IMR-90 (cell line): ENCODE measurements around the gene JRKL. TPM values are rescaled to one million over a fixed set of nuclear protein-coding genes. Genes with fewer than 3 reads are reported as not detected.

Experiments used
- ATAC-seq: fragments of 200-7000 bp; cut with Tn5 transposase; 2 replicates; pipeline ENCODE4 v1.9.1; 2020; ENCODE audit warnings: low read depth, mild to moderate bottlenecking, moderate library complexity
- BruUV-seq: library from RNA; stranded (reverse); fragments of 400-500 nt; replicated peaks from 2 replicates; lab custom pipeline; 2021; lab: Mats Ljungman, UMichigan
- CTCF ChIA-PET: fragments of 300-600 bp; formaldehyde crosslinking; extraction: SDS; loops from one replicate; lab custom pipeline; 2021; ENCODE audit warnings: antibody characterized with exemption; lab: Yijun Ruan, JAX
- POLR2A ChIA-PET: fragments of 300-600 bp; sonication (Branson Sonifier 250); formaldehyde crosslinking; loops from one replicate; lab custom pipeline; 2022; ENCODE audit warnings: antibody characterized with exemption; ENCODE audit not compliant: unreplicated experiment; lab: Charles Lee
- DNase-seq: peaks from one replicate; pipeline ENCODE4 v3.0.0; 2013
- H2AFZ ChIP-seq: replicated peaks from 2 replicates; pipeline ENCODE3; 2013; ENCODE audit warnings: low read length, mild to moderate bottlenecking; ENCODE audit not compliant: poor library complexity
- H2AK5ac ChIP-seq: 2 replicates; pipeline ENCODE4 v1.6.1; 2013; ENCODE audit warnings: low read depth, low read length, inconsistent platforms
- H2AK9ac ChIP-seq: replicated peaks from 2 replicates; pipeline ENCODE3; 2013; ENCODE audit warnings: mild to moderate bottlenecking, low read depth, low read length, moderate library complexity; ENCODE audit not compliant: poor library complexity
- H2BK120ac ChIP-seq: 2 replicates; pipeline ENCODE4 v1.6.1; 2013; ENCODE audit warnings: low read depth, low read length, inconsistent platforms
- H2BK15ac ChIP-seq: 3 replicates; pipeline ENCODE4 v1.6.1; 2013; ENCODE audit warnings: low read depth, low read length, inconsistent platforms
- H2BK20ac ChIP-seq: 2 replicates; pipeline ENCODE4 v1.6.1; 2013; ENCODE audit warnings: low read depth, mild to moderate bottlenecking, inconsistent platforms, low read length, moderate library complexity
- H2BK5ac ChIP-seq: 2 replicates; pipeline ENCODE4 v1.6.1; 2013; ENCODE audit warnings: mild to moderate bottlenecking, low read depth, low read length, inconsistent platforms; ENCODE audit not compliant: poor library complexity, severe bottlenecking
- H3K14ac ChIP-seq: replicated peaks from 2 replicates; pipeline ENCODE4 v1.6.1; 2013; ENCODE audit warnings: low read depth, low read length, inconsistent platforms
- H3K18ac ChIP-seq: 2 replicates; pipeline ENCODE4 v1.6.1; 2013; ENCODE audit warnings: low read depth, low read length, control low read depth
- H3K23ac ChIP-seq: 2 replicates; pipeline ENCODE4 v1.6.1; 2013; ENCODE audit warnings: low read depth, low read length, inconsistent platforms
- H3K27ac ChIP-seq: 2 replicates; pipeline ENCODE4 v1.5.1; 2013; ENCODE audit warnings: mild to moderate bottlenecking, control low read depth, low read length; ENCODE audit not compliant: insufficient read depth
- H3K27me3 ChIP-seq: 2 replicates; pipeline ENCODE4 v1.6.1; 2013; ENCODE audit warnings: low read length; ENCODE audit not compliant: control insufficient read depth, insufficient read depth
- H3K36me3 ChIP-seq: 2 replicates; pipeline ENCODE4 v1.6.1; 2013; ENCODE audit warnings: low read length, mixed read lengths; ENCODE audit not compliant: control insufficient read depth, insufficient read depth
- H3K4ac ChIP-seq: 2 replicates; pipeline ENCODE4 v1.6.1; 2013; ENCODE audit warnings: low read depth, low read length, inconsistent platforms
- H3K4me1 ChIP-seq: 2 replicates; pipeline ENCODE4 v1.6.1; 2013; ENCODE audit warnings: low read length, mixed read lengths; ENCODE audit not compliant: control insufficient read depth, insufficient read depth
- H3K4me2 ChIP-seq: 2 replicates; pipeline ENCODE4 v1.6.1; 2013; ENCODE audit warnings: low read depth, mild to moderate bottlenecking, control low read depth, low read length, moderate library complexity
- H3K4me3 ChIP-seq: 2 replicates; pipeline ENCODE4 v1.5.1; 2013; ENCODE audit warnings: low read depth, mild to moderate bottlenecking, control low read depth, low read length, moderate library complexity; ENCODE audit not compliant: insufficient read depth
- H3K56ac ChIP-seq: 2 replicates; pipeline ENCODE4 v1.6.1; 2013; ENCODE audit warnings: low read length, inconsistent platforms; ENCODE audit not compliant: insufficient read depth; ENCODE audit errors: extremely low read depth
- H3K79me1 ChIP-seq, 2 experiments: 2 replicates each; pipeline ENCODE4 v1.6.1; 2013; ENCODE audit warnings: low read length in 2 of 2, inconsistent platforms in 1 of 2, low read depth in 1 of 2
- H3K9ac ChIP-seq: 2 replicates; pipeline ENCODE4 v1.6.1; 2013; ENCODE audit warnings: low read depth, low read length, control low read depth
- H3K9me1 ChIP-seq: 2 replicates; pipeline ENCODE4 v1.6.1; 2013; ENCODE audit warnings: low read length, inconsistent platforms; ENCODE audit not compliant: insufficient read depth
- H3K9me3 ChIP-seq: 2 replicates; pipeline ENCODE4 v1.6.1; 2013; ENCODE audit warnings: low read length; ENCODE audit not compliant: control insufficient read depth, insufficient read depth
- H4K20me1 ChIP-seq: 2 replicates; pipeline ENCODE4 v1.6.1; 2013; ENCODE audit warnings: low read length, inconsistent platforms; ENCODE audit not compliant: insufficient read depth
- H4K5ac ChIP-seq: 2 replicates; pipeline ENCODE4 v1.6.1; 2013; ENCODE audit warnings: mild to moderate bottlenecking, low read depth, low read length, control low read depth
- H4K8ac ChIP-seq, 2 experiments: 2 replicates each; pipeline ENCODE4 v1.6.1; 2013; ENCODE audit warnings: low read depth in 2 of 2, low read length in 2 of 2, control low read depth in 1 of 2, inconsistent platforms in 1 of 2
- H4K91ac ChIP-seq: 2 replicates; pipeline ENCODE4 v1.6.1; 2013; ENCODE audit warnings: low read depth, low read length, inconsistent platforms; ENCODE audit not compliant: insufficient read depth
- BHLHE40 ChIP-seq: fragments of 150-350 bp; IDR thresholded peaks from 2 replicates; pipeline ENCODE4 v1.6.1; 2016; ENCODE audit warnings: mild to moderate bottlenecking, low read depth, low read length
- CEBPB ChIP-seq: IDR thresholded peaks from 2 replicates; pipeline ENCODE4 v1.6.1; 2012; ENCODE audit warnings: low read depth, low read length, improper control_type of control experiment
- CHD1 ChIP-seq: IDR thresholded peaks from 2 replicates; pipeline ENCODE4 v1.6.1; 2012; ENCODE audit warnings: low read depth, low read length, improper control_type of control experiment
- FOS ChIP-seq: fragments of 150-350 bp; IDR thresholded peaks from 2 replicates; pipeline ENCODE4 v1.6.1; 2016; ENCODE audit warnings: low read depth, low read length
- MAFK ChIP-seq: IDR thresholded peaks from 2 replicates; pipeline ENCODE4 v1.6.1; 2012; ENCODE audit warnings: low read depth, low read length, improper control_type of control experiment
- MAZ ChIP-seq: IDR thresholded peaks from 2 replicates; pipeline ENCODE4 v1.6.1; 2012; ENCODE audit warnings: low read depth, mild to moderate bottlenecking, low read length, improper control_type of control experiment, moderate library complexity, borderline replicate concordance
- MXI1 ChIP-seq: IDR thresholded peaks from 2 replicates; pipeline ENCODE4 v1.6.1; 2012; ENCODE audit warnings: low read depth, mild to moderate bottlenecking, low read length, moderate library complexity, borderline replicate concordance
- NFE2L2 ChIP-seq: fragments of 150-350 bp; IDR thresholded peaks from 2 replicates; pipeline ENCODE4 v1.6.1; 2016; ENCODE audit warnings: low read depth, mild to moderate bottlenecking, low read length
- POLR2A ChIP-seq: IDR thresholded peaks from 2 replicates; pipeline ENCODE4 v1.6.1; 2012; ENCODE audit warnings: mild to moderate bottlenecking, low read depth, low read length
- RAD21 ChIP-seq: IDR thresholded peaks from 2 replicates; pipeline ENCODE4 v1.6.1; 2012; ENCODE audit warnings: low read length, improper control_type of control experiment
- RCOR1 ChIP-seq: IDR thresholded peaks from 2 replicates; pipeline ENCODE4 v1.6.1; 2012; ENCODE audit warnings: mild to moderate bottlenecking, low read length, improper control_type of control experiment; ENCODE audit not compliant: insufficient replicate concordance
- RFX5 ChIP-seq: IDR thresholded peaks from 2 replicates; pipeline ENCODE4 v1.8.0; 2012; ENCODE audit warnings: low read depth, mild to moderate bottlenecking, low read length, moderate library complexity
- SMC3 ChIP-seq: fragments of 150-350 bp; IDR thresholded peaks from 2 replicates; pipeline ENCODE4 v1.6.1; 2016; ENCODE audit warnings: low read depth, mild to moderate bottlenecking, antibody characterized with exemption, low read length, moderate library complexity
- dilution Hi-C: fragments of 300-500 bp; cut with HindIII; formaldehyde crosslinking; loops from one replicate; pipeline ENCODE4 v1.14.3; 2018; ENCODE audit warnings: low sequenced_read_pairs; ENCODE audit not compliant: unreplicated experiment
- in situ Hi-C: fragments of 300-500 bp; cut with MboI; formaldehyde crosslinking; loops from 3 replicates; pipeline ENCODE4 v1.14.3; 2019; ENCODE audit warnings: low sequenced_read_pairs, inconsistent platforms, mixed read lengths
- intact Hi-C: fragments of 100-400 bp; cut with micrococcal nuclease; formaldehyde crosslinking; loops from 2 replicates; pipeline ENCODE4 v1.10.0; 2022
- polyA plus RNA-seq, 3 experiments: library from polyadenylated mRNA; depleted of rRNA; stranded (reverse); fragments of >200 nt; gene quantifications; 2 replicates each; pipeline ENCODE4 v1.2.3, GENCODE V29; 2012; ENCODE audit warnings: low replicate concordance in 1 of 3
- total RNA-seq: library from RNA; depleted of rRNA; stranded (reverse); fragments of >200 nt; gene quantifications from 2 replicates; pipeline ENCODE4 v1.2.3, GENCODE V29; 2012
- TF ChIP-seq, protein P1 (sequence below): fragments of 150-350 bp; IDR thresholded peaks from 2 replicates; pipeline ENCODE4 v1.6.1; 2016; ENCODE audit warnings: low read depth, mild to moderate bottlenecking, low read length, moderate library complexity, borderline replicate concordance
- TF ChIP-seq, protein P2 (sequence below): fragments of 150-350 bp; IDR thresholded peaks from 2 replicates; pipeline ENCODE4 v1.6.1; 2017; ENCODE audit warnings: mild to moderate bottlenecking, antibody characterized with exemption, low read length, low read depth
- TF ChIP-seq, protein P3 (sequence below): conservative IDR thresholded peaks from 2 replicates; pipeline ENCODE4 v1.5.1; 2012; ENCODE audit warnings: mild to moderate bottlenecking, low read depth, low read length, improper control_type of control experiment

Gene JRKL
- total and polyA plus RNA-seq, 2 of the 4 experiments (the other 2 are of a cell fraction) = 5.6 to 5.9 TPM

DNA sequence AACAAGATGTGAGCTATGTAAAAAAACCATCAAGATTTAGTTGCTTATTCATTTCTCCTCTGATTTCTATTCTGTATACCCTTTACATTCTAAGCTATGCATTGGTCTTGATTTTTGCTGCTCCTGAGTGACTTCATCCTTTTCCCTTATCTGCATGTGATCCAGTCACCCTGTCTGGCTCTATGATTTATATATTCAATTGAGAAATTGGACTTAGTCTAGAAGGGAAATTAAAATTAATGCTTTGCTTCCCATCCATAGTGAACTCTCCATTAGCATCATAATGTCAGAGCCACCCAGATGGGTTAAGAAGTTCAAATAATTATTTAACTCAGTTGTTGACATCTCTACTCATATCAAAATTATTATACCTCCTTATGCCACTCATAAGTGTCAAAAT lies 5.0 kb downstream of the JRKL start:
- H4K5ac ChIP-seq = no peak overlapping the region
- H3K4ac ChIP-seq = no peak overlapping the region
- H3K9me3 ChIP-seq = no peaks in the 10 kb centered on the region; the same call in 1 of the 2 replicates
- no peak overlapping the region for H2BK20ac ChIP-seq
- no peak overlapping the region for H3K27ac ChIP-seq
- no peak overlapping the region for H4K91ac ChIP-seq
- no peak overlapping the region for H2AK9ac ChIP-seq
- H3K4me2 ChIP-seq = no peak overlapping the region
- H2AK5ac ChIP-seq = no peak overlapping the region
- DNase-seq = no peak
- H3K18ac ChIP-seq = no peak overlapping the region
- H3K79me1 ChIP-seq = peaks cover 21 to 27% of the 10 kb centered on the region in 2 experiments
- no peak overlapping the region for H3K4me3 ChIP-seq
- H3K9me1 ChIP-seq = 0 out of 2 replicates have a peak, but pooled peaks cover 2% of the 10 kb centered on the region
- in situ Hi-C loops (loop anchor here (10.0 kb wide), 1 partner anchor 550 kb away; no protein-coding TSS in a partner anchor), intact Hi-C loops (loop anchor here (5.0 kb wide), 1 partner anchor 472 kb away; the partner anchor contains the start of gene MTMR2), dilution Hi-C loops (no loop called here)
- ChIA-PET POLR2A (interaction anchor here (0.7 kb wide), 1 partner anchor 279 kb away, joined by 8 read pairs; no protein-coding TSS in a partner anchor), CTCF (interaction anchor here (0.7 to 2.2 kb wide), 3 partner anchors 34 to 559 kb away, joined by 3 to 5 read pairs (median 4); no protein-coding TSS in a partner anchor)
- no peak overlapping the region for H3K9ac ChIP-seq
- H2BK5ac ChIP-seq = no peak overlapping the region
- no peak overlapping the region for H2BK15ac ChIP-seq
- H2BK120ac ChIP-seq = no peak overlapping the region
- no peaks in the 10 kb centered on the region; the same call in 1 of the 2 replicates for H3K27me3 ChIP-seq
- no peaks in the 10 kb centered on the region for H4K20me1 ChIP-seq
- H3K4me1 ChIP-seq = no peaks in the 10 kb centered on the region
- no peak for ATAC-seq
- H3K23ac ChIP-seq = no peak overlapping the region
- no TSS peak for BruUV-seq
- H3K56ac ChIP-seq = no peak overlapping the region
- TF ChIP-seq RFX5 (no peak), MAFK (no peak), FOS (no peak), NFE2L2 (no peak), MAZ (no peak), RCOR1 (no peak), MXI1 (no peak), RAD21 (no peak), SMC3 (no peak), BHLHE40 (no peak), CHD1 (no peak), CEBPB (no peak), POLR2A (no peak)
- TF ChIP-seq, protein P1, sequence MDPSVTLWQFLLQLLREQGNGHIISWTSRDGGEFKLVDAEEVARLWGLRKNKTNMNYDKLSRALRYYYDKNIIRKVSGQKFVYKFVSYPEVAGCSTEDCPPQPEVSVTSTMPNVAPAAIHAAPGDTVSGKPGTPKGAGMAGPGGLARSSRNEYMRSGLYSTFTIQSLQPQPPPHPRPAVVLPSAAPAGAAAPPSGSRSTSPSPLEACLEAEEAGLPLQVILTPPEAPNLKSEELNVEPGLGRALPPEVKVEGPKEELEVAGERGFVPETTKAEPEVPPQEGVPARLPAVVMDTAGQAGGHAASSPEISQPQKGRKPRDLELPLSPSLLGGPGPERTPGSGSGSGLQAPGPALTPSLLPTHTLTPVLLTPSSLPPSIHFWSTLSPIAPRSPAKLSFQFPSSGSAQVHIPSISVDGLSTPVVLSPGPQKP = no peak
- TF ChIP-seq, protein P2, sequence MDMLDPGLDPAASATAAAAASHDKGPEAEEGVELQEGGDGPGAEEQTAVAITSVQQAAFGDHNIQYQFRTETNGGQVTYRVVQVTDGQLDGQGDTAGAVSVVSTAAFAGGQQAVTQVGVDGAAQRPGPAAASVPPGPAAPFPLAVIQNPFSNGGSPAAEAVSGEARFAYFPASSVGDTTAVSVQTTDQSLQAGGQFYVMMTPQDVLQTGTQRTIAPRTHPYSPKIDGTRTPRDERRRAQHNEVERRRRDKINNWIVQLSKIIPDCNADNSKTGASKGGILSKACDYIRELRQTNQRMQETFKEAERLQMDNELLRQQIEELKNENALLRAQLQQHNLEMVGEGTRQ = no peak
- TF ChIP-seq, protein P3, sequence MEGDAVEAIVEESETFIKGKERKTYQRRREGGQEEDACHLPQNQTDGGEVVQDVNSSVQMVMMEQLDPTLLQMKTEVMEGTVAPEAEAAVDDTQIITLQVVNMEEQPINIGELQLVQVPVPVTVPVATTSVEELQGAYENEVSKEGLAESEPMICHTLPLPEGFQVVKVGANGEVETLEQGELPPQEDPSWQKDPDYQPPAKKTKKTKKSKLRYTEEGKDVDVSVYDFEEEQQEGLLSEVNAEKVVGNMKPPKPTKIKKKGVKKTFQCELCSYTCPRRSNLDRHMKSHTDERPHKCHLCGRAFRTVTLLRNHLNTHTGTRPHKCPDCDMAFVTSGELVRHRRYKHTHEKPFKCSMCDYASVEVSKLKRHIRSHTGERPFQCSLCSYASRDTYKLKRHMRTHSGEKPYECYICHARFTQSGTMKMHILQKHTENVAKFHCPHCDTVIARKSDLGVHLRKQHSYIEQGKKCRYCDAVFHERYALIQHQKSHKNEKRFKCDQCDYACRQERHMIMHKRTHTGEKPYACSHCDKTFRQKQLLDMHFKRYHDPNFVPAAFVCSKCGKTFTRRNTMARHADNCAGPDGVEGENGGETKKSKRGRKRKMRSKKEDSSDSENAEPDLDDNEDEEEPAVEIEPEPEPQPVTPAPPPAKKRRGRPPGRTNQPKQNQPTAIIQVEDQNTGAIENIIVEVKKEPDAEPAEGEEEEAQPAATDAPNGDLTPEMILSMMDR = no peak
- H2AFZ ChIP-seq = no peak overlapping the region
- H4K8ac ChIP-seq = no peak overlapping the region
- no peaks in the 10 kb centered on the region for H3K36me3 ChIP-seq
- H3K14ac ChIP-seq = no peak overlapping the region
